IMR-90 (cell line): ENCODE data around the gene OFD1. TPM values are rescaled to one million over a fixed set of nuclear protein-coding genes. Genes with fewer than 3 reads are reported as not detected.

Experiments
- ATAC-seq: fragments of 200-7000 bp; cut with Tn5 transposase; 2 replicates; pipeline ENCODE4 v1.9.1; 2020; ENCODE audit warnings: low read depth, mild to moderate bottlenecking, moderate library complexity
- BruUV-seq: library from RNA; stranded (reverse); fragments of 400-500 nt; replicated peaks from 2 replicates; lab custom pipeline; 2021; lab: Mats Ljungman, UMichigan
- CTCF ChIA-PET: fragments of 300-600 bp; formaldehyde crosslinking; extraction: SDS; loops from one replicate; lab custom pipeline; 2021; ENCODE audit warnings: antibody characterized with exemption; lab: Yijun Ruan, JAX
- POLR2A ChIA-PET: fragments of 300-600 bp; sonication (Branson Sonifier 250); formaldehyde crosslinking; loops from one replicate; lab custom pipeline; 2022; ENCODE audit warnings: antibody characterized with exemption; ENCODE audit not compliant: unreplicated experiment; lab: Charles Lee
- DNase-seq: peaks from one replicate; pipeline ENCODE4 v3.0.0; 2013
- H2AFZ ChIP-seq: replicated peaks from 2 replicates; pipeline ENCODE3; 2013; ENCODE audit warnings: low read length, mild to moderate bottlenecking; ENCODE audit not compliant: poor library complexity
- H2AK5ac ChIP-seq: 2 replicates; pipeline ENCODE4 v1.6.1; 2013; ENCODE audit warnings: low read depth, low read length, inconsistent platforms
- H2AK9ac ChIP-seq: replicated peaks from 2 replicates; pipeline ENCODE3; 2013; ENCODE audit warnings: mild to moderate bottlenecking, low read depth, low read length, moderate library complexity; ENCODE audit not compliant: poor library complexity
- H2BK120ac ChIP-seq: 2 replicates; pipeline ENCODE4 v1.6.1; 2013; ENCODE audit warnings: low read depth, low read length, inconsistent platforms
- H2BK15ac ChIP-seq: 3 replicates; pipeline ENCODE4 v1.6.1; 2013; ENCODE audit warnings: low read depth, low read length, inconsistent platforms
- H2BK20ac ChIP-seq: 2 replicates; pipeline ENCODE4 v1.6.1; 2013; ENCODE audit warnings: low read depth, mild to moderate bottlenecking, inconsistent platforms, low read length, moderate library complexity
- H2BK5ac ChIP-seq: 2 replicates; pipeline ENCODE4 v1.6.1; 2013; ENCODE audit warnings: mild to moderate bottlenecking, low read depth, low read length, inconsistent platforms; ENCODE audit not compliant: poor library complexity, severe bottlenecking
- H3K14ac ChIP-seq: replicated peaks from 2 replicates; pipeline ENCODE4 v1.6.1; 2013; ENCODE audit warnings: low read depth, low read length, inconsistent platforms
- H3K18ac ChIP-seq: 2 replicates; pipeline ENCODE4 v1.6.1; 2013; ENCODE audit warnings: low read depth, low read length, control low read depth
- H3K23ac ChIP-seq: 2 replicates; pipeline ENCODE4 v1.6.1; 2013; ENCODE audit warnings: low read depth, low read length, inconsistent platforms
- H3K27ac ChIP-seq: 2 replicates; pipeline ENCODE4 v1.5.1; 2013; ENCODE audit warnings: mild to moderate bottlenecking, control low read depth, low read length; ENCODE audit not compliant: insufficient read depth
- H3K27me3 ChIP-seq: 2 replicates; pipeline ENCODE4 v1.6.1; 2013; ENCODE audit warnings: low read length; ENCODE audit not compliant: control insufficient read depth, insufficient read depth
- H3K36me3 ChIP-seq: 2 replicates; pipeline ENCODE4 v1.6.1; 2013; ENCODE audit warnings: low read length, mixed read lengths; ENCODE audit not compliant: control insufficient read depth, insufficient read depth
- H3K4ac ChIP-seq: 2 replicates; pipeline ENCODE4 v1.6.1; 2013; ENCODE audit warnings: low read depth, low read length, inconsistent platforms
- H3K4me1 ChIP-seq: 2 replicates; pipeline ENCODE4 v1.6.1; 2013; ENCODE audit warnings: low read length, mixed read lengths; ENCODE audit not compliant: control insufficient read depth, insufficient read depth
- H3K4me2 ChIP-seq: 2 replicates; pipeline ENCODE4 v1.6.1; 2013; ENCODE audit warnings: low read depth, mild to moderate bottlenecking, control low read depth, low read length, moderate library complexity
- H3K4me3 ChIP-seq: 2 replicates; pipeline ENCODE4 v1.5.1; 2013; ENCODE audit warnings: low read depth, mild to moderate bottlenecking, control low read depth, low read length, moderate library complexity; ENCODE audit not compliant: insufficient read depth
- H3K56ac ChIP-seq: 2 replicates; pipeline ENCODE4 v1.6.1; 2013; ENCODE audit warnings: low read length, inconsistent platforms; ENCODE audit not compliant: insufficient read depth; ENCODE audit errors: extremely low read depth
- H3K79me1 ChIP-seq, 2 experiments: 2 replicates each; pipeline ENCODE4 v1.6.1; 2013; ENCODE audit warnings: low read length in 2 of 2, inconsistent platforms in 1 of 2, low read depth in 1 of 2
- H3K9ac ChIP-seq: 2 replicates; pipeline ENCODE4 v1.6.1; 2013; ENCODE audit warnings: low read depth, low read length, control low read depth
- H3K9me1 ChIP-seq: 2 replicates; pipeline ENCODE4 v1.6.1; 2013; ENCODE audit warnings: low read length, inconsistent platforms; ENCODE audit not compliant: insufficient read depth
- H3K9me3 ChIP-seq: 2 replicates; pipeline ENCODE4 v1.6.1; 2013; ENCODE audit warnings: low read length; ENCODE audit not compliant: control insufficient read depth, insufficient read depth
- H4K20me1 ChIP-seq: 2 replicates; pipeline ENCODE4 v1.6.1; 2013; ENCODE audit warnings: low read length, inconsistent platforms; ENCODE audit not compliant: insufficient read depth
- H4K5ac ChIP-seq: 2 replicates; pipeline ENCODE4 v1.6.1; 2013; ENCODE audit warnings: mild to moderate bottlenecking, low read depth, low read length, control low read depth
- H4K8ac ChIP-seq, 2 experiments: 2 replicates each; pipeline ENCODE4 v1.6.1; 2013; ENCODE audit warnings: low read depth in 2 of 2, low read length in 2 of 2, control low read depth in 1 of 2, inconsistent platforms in 1 of 2
- H4K91ac ChIP-seq: 2 replicates; pipeline ENCODE4 v1.6.1; 2013; ENCODE audit warnings: low read depth, low read length, inconsistent platforms; ENCODE audit not compliant: insufficient read depth
- BHLHE40 ChIP-seq: fragments of 150-350 bp; IDR thresholded peaks from 2 replicates; pipeline ENCODE4 v1.6.1; 2016; ENCODE audit warnings: mild to moderate bottlenecking, low read depth, low read length
- CEBPB ChIP-seq: IDR thresholded peaks from 2 replicates; pipeline ENCODE4 v1.6.1; 2012; ENCODE audit warnings: low read depth, low read length, improper control_type of control experiment
- CHD1 ChIP-seq: IDR thresholded peaks from 2 replicates; pipeline ENCODE4 v1.6.1; 2012; ENCODE audit warnings: low read depth, low read length, improper control_type of control experiment
- FOS ChIP-seq: fragments of 150-350 bp; IDR thresholded peaks from 2 replicates; pipeline ENCODE4 v1.6.1; 2016; ENCODE audit warnings: low read depth, low read length
- MAFK ChIP-seq: IDR thresholded peaks from 2 replicates; pipeline ENCODE4 v1.6.1; 2012; ENCODE audit warnings: low read depth, low read length, improper control_type of control experiment
- MAZ ChIP-seq: IDR thresholded peaks from 2 replicates; pipeline ENCODE4 v1.6.1; 2012; ENCODE audit warnings: low read depth, mild to moderate bottlenecking, low read length, improper control_type of control experiment, moderate library complexity, borderline replicate concordance
- MXI1 ChIP-seq: IDR thresholded peaks from 2 replicates; pipeline ENCODE4 v1.6.1; 2012; ENCODE audit warnings: low read depth, mild to moderate bottlenecking, low read length, moderate library complexity, borderline replicate concordance
- NFE2L2 ChIP-seq: fragments of 150-350 bp; IDR thresholded peaks from 2 replicates; pipeline ENCODE4 v1.6.1; 2016; ENCODE audit warnings: low read depth, mild to moderate bottlenecking, low read length
- POLR2A ChIP-seq: IDR thresholded peaks from 2 replicates; pipeline ENCODE4 v1.6.1; 2012; ENCODE audit warnings: mild to moderate bottlenecking, low read depth, low read length
- RAD21 ChIP-seq: IDR thresholded peaks from 2 replicates; pipeline ENCODE4 v1.6.1; 2012; ENCODE audit warnings: low read length, improper control_type of control experiment
- RFX5 ChIP-seq: IDR thresholded peaks from 2 replicates; pipeline ENCODE4 v1.8.0; 2012; ENCODE audit warnings: low read depth, mild to moderate bottlenecking, low read length, moderate library complexity
- SMC3 ChIP-seq: fragments of 150-350 bp; IDR thresholded peaks from 2 replicates; pipeline ENCODE4 v1.6.1; 2016; ENCODE audit warnings: low read depth, mild to moderate bottlenecking, antibody characterized with exemption, low read length, moderate library complexity
- USF2 ChIP-seq: fragments of 150-350 bp; IDR thresholded peaks from 2 replicates; pipeline ENCODE4 v1.6.1; 2017; ENCODE audit warnings: mild to moderate bottlenecking, antibody characterized with exemption, low read length, low read depth
- WGBS, 2 experiments: methylation state at CpG; one replicate each; pipeline versions ENCODE4 v1.1.5 to v1.1.7; 2013; ENCODE audit warnings: missing lambda C conversion rate in 2 of 2; ENCODE audit not compliant: insufficient read length in 1 of 2; ENCODE audit errors: extremely low coverage in 2 of 2; 5-methylcytosine and 5-hydroxymethylcytosine counted together
- dilution Hi-C: fragments of 300-500 bp; cut with HindIII; formaldehyde crosslinking; loops from one replicate; pipeline ENCODE4 v1.14.3; 2018; ENCODE audit warnings: low sequenced_read_pairs; ENCODE audit not compliant: unreplicated experiment
- in situ Hi-C: fragments of 300-500 bp; cut with MboI; formaldehyde crosslinking; loops from 3 replicates; pipeline ENCODE4 v1.14.3; 2019; ENCODE audit warnings: low sequenced_read_pairs, inconsistent platforms, mixed read lengths
- intact Hi-C: fragments of 100-400 bp; cut with micrococcal nuclease; formaldehyde crosslinking; loops from 2 replicates; pipeline ENCODE4 v1.10.0; 2022
- polyA plus RNA-seq, 3 experiments: library from polyadenylated mRNA; depleted of rRNA; stranded (reverse); fragments of >200 nt; gene quantifications; 2 replicates each; pipeline ENCODE4 v1.2.3, GENCODE V29; 2012; ENCODE audit warnings: low replicate concordance in 1 of 3
- total RNA-seq: library from RNA; depleted of rRNA; stranded (reverse); fragments of >200 nt; gene quantifications from 2 replicates; pipeline ENCODE4 v1.2.3, GENCODE V29; 2012
- TF ChIP-seq, protein P1 (sequence below): fragments of 150-350 bp; IDR thresholded peaks from 2 replicates; pipeline ENCODE4 v1.6.1; 2016; ENCODE audit warnings: low read depth, mild to moderate bottlenecking, low read length, moderate library complexity, borderline replicate concordance
- TF ChIP-seq, protein P2 (sequence below): conservative IDR thresholded peaks from 2 replicates; pipeline ENCODE4 v1.5.1; 2012; ENCODE audit warnings: mild to moderate bottlenecking, low read depth, low read length, improper control_type of control experiment

OFD1 gene
- total and polyA plus RNA-seq, 2 of the 4 experiments (the other 2 are of a cell fraction), result 8.4 to 8.6 TPM

DNA sequence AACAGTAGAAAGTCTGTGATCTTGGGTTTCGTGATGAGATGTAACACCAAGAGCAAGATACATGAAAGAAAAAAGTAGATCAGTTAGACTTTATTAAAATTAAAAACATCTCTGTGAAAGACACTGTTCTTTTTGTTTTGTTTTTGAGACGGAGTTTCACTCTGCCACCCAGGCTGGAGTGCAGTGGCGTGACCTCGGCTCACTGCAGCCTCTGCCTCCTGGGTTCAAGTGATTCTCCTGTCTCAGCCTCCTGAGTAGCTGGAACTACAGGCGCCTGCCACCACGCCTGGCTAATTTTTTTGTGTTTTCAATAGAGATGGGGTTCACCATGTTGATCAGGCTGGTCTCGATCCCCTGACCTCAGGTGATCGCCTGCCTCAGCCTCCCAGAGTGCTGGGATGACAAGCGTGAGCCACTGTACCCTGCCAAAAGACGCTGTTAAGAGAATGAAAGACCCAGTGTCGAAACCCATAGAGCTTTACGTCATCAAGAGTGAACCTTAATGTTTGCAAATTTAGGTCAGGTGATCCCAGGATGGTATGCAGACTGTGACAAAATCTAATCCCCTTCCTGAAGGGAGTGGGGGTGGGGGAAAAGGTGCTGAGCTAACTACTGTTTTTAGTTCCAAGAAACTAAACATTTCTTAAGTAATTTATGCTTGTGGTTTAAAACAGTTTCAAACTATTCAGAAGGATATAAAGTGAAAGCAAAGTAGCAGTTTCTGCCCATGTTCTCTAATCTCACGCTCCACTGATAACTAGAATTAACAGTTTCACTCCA lies 8.0 kb downstream of the OFD1 start:
- Histone ChIP-seq H2BK15ac (no peak overlapping the region), H3K23ac (no peak overlapping the region), H3K36me3 (peaks cover 2% of the 10 kb centered on the region), H3K18ac (no peak overlapping the region), H3K9ac (no peak overlapping the region), H2AK5ac (no peak overlapping the region), H3K56ac (no peak overlapping the region), H3K4me2 (no peak overlapping the region), H3K9me1 (no peaks in the 10 kb centered on the region), H2BK5ac (no peak overlapping the region), H2AK9ac (no peak overlapping the region), H3K4me3 (no peak overlapping the region), H4K20me1 (no peaks in the 10 kb centered on the region), H4K8ac (no peak overlapping the region), H3K27ac (no peak overlapping the region), H2BK20ac (no peak overlapping the region), H4K91ac (no peak overlapping the region), H3K14ac (no peak overlapping the region), H3K79me1 (no peaks in the 10 kb centered on the region), H4K5ac (no peak overlapping the region), H3K9me3 (no peaks in the 10 kb centered on the region), H2AFZ (no peak overlapping the region), H3K27me3 (no peaks in the 10 kb centered on the region), H2BK120ac (no peak overlapping the region), H3K4ac (no peak overlapping the region), H3K4me1 (peaks cover under 1% of the 10 kb centered on the region)
- ATAC-seq, result no peak
- dilution Hi-C loops, result no loop called here
- intact Hi-C loops, result loop anchor here (10.0 kb wide), 1 partner anchor 928 kb away; no protein-coding TSS in a partner anchor
- DNase-seq, result no peak
- in situ Hi-C loops, result loop anchor here (10.0 to 25.0 kb wide), 2 partner anchors 228 to 780 kb away; no protein-coding TSS in a partner anchor
- WGBS, 2 experiments, result no CpG with 5 or more reads among the region's 13 CpGs
- BruUV-seq, result no TSS peak
- POLR2A ChIA-PET, result no interaction called here
- CTCF ChIA-PET, result no interaction called here
- TF ChIP-seq POLR2A (no peak), MXI1 (no peak), BHLHE40 (no peak), MAFK (no peak), RFX5 (no peak), SMC3 (no peak), CHD1 (no peak), RAD21 (no peak), USF2 (no peak), MAZ (no peak), NFE2L2 (no peak), FOS (no peak), CEBPB (no peak)
- TF ChIP-seq, protein P1, sequence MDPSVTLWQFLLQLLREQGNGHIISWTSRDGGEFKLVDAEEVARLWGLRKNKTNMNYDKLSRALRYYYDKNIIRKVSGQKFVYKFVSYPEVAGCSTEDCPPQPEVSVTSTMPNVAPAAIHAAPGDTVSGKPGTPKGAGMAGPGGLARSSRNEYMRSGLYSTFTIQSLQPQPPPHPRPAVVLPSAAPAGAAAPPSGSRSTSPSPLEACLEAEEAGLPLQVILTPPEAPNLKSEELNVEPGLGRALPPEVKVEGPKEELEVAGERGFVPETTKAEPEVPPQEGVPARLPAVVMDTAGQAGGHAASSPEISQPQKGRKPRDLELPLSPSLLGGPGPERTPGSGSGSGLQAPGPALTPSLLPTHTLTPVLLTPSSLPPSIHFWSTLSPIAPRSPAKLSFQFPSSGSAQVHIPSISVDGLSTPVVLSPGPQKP, result no peak
- TF ChIP-seq, protein P2, sequence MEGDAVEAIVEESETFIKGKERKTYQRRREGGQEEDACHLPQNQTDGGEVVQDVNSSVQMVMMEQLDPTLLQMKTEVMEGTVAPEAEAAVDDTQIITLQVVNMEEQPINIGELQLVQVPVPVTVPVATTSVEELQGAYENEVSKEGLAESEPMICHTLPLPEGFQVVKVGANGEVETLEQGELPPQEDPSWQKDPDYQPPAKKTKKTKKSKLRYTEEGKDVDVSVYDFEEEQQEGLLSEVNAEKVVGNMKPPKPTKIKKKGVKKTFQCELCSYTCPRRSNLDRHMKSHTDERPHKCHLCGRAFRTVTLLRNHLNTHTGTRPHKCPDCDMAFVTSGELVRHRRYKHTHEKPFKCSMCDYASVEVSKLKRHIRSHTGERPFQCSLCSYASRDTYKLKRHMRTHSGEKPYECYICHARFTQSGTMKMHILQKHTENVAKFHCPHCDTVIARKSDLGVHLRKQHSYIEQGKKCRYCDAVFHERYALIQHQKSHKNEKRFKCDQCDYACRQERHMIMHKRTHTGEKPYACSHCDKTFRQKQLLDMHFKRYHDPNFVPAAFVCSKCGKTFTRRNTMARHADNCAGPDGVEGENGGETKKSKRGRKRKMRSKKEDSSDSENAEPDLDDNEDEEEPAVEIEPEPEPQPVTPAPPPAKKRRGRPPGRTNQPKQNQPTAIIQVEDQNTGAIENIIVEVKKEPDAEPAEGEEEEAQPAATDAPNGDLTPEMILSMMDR, result no peak
